HEK293 (cell line): Measurements from ENCODE around the gene ADM2.

Experiments
- CTCF ChIA-PET: fragments of 350-600 bp; formaldehyde crosslinking; extraction: SDS; loops from one replicate; lab custom pipeline; 2021; ENCODE audit warnings: antibody characterized with exemption; lab: Yijun Ruan, JAX
- POLR2A ChIA-PET: fragments of 300-600 bp; formaldehyde crosslinking; extraction: SDS; loops from one replicate; lab custom pipeline; 2020; ENCODE audit warnings: antibody characterized with exemption, inconsistent platforms; lab: Yijun Ruan, JAX
- H3K27ac ChIP-seq: fragments of 200-500 bp; sonication (Bioruptor generic); 2 replicates; pipeline ENCODE4 v1.5.1; 2014; ENCODE audit warnings: low read depth, low read length, control low read depth, inconsistent platforms; ENCODE audit errors: extremely low read depth
- H3K36me3 ChIP-seq, 2 experiments: fragments of 200-500 bp in 1 of 2; sonication (Bioruptor generic) in 1 of 2; 1 replicate in 1 of 2; 2 replicates in 1 of 2; pipeline ENCODE4 v1.5.1; 2014 to 2017; ENCODE audit warnings: inconsistent platforms in 2 of 2, low read length in 2 of 2; ENCODE audit not compliant: control insufficient read depth in 2 of 2, insufficient read depth in 1 of 2
- H3K4me1 ChIP-seq: fragments of 200-500 bp; sonication (Bioruptor generic); 2 replicates; pipeline ENCODE4 v1.5.1; 2014; ENCODE audit warnings: mild to moderate bottlenecking, low read length, inconsistent platforms; ENCODE audit not compliant: control insufficient read depth, insufficient read depth
- H3K4me3 ChIP-seq: 2 replicates; pipeline ENCODE4 v1.5.1; 2011; ENCODE audit warnings: low read depth, mild to moderate bottlenecking, control low read depth, low read length, moderate library complexity
- H3K9me3 ChIP-seq: fragments of 200-500 bp; sonication (Bioruptor generic); 2 replicates; pipeline ENCODE4 v1.5.1; 2014; ENCODE audit warnings: low read depth, low read length, inconsistent platforms; ENCODE audit not compliant: control insufficient read depth, insufficient read depth
- BCL11B ChIP-seq: fragments of 450-650 bp; formaldehyde crosslinking; IDR thresholded peaks from 2 replicates; pipeline ENCODE4 v1.5.1; 2016; ENCODE audit warnings: low read depth, missing biosample characterization, missing genetic modification characterization
- CTCF ChIP-seq: fragments of 450-650 bp; formaldehyde crosslinking; IDR thresholded peaks from 2 replicates; pipeline ENCODE4 v1.5.1; 2016; ENCODE audit warnings: missing biosample characterization, missing genetic modification characterization
- EGR2 ChIP-seq: fragments of 450-650 bp; formaldehyde crosslinking; IDR thresholded peaks from 2 replicates; pipeline ENCODE4 v1.5.1; 2016; ENCODE audit warnings: low read depth, missing biosample characterization, missing genetic modification characterization
- FEZF1 ChIP-seq: fragments of 450-650 bp; formaldehyde crosslinking; IDR thresholded peaks from 2 replicates; pipeline ENCODE4 v1.5.1; 2016; ENCODE audit warnings: missing biosample characterization, missing genetic modification characterization
- GFI1B ChIP-seq: fragments of 450-650 bp; formaldehyde crosslinking; IDR thresholded peaks from 2 replicates; pipeline ENCODE4 v1.5.1; 2016; ENCODE audit warnings: missing biosample characterization, missing genetic modification characterization
- KLF8 ChIP-seq: fragments of 450-650 bp; formaldehyde crosslinking; IDR thresholded peaks from 2 replicates; pipeline ENCODE4 v1.5.1; 2016; ENCODE audit warnings: missing biosample characterization, missing genetic modification characterization
- PBX3 ChIP-seq: sonication (generic); formaldehyde crosslinking; IDR thresholded peaks from 2 replicates; pipeline ENCODE4 v1.8.1; 2022; ENCODE audit warnings: mild to moderate bottlenecking, moderate library complexity, missing genetic modification reagents
- PRDM6 ChIP-seq: fragments of 450-650 bp; formaldehyde crosslinking; IDR thresholded peaks from 2 replicates; pipeline ENCODE4 v1.5.1; 2017; ENCODE audit warnings: missing biosample characterization, missing genetic modification characterization
- SCRT2 ChIP-seq: fragments of 450-650 bp; formaldehyde crosslinking; IDR thresholded peaks from 2 replicates; pipeline ENCODE4 v1.5.1; 2016; ENCODE audit warnings: missing biosample characterization, missing genetic modification characterization
- ZBTB1 ChIP-seq: fragments of 450-650 bp; formaldehyde crosslinking; IDR thresholded peaks from 2 replicates; pipeline ENCODE4 v1.5.1; 2016; ENCODE audit warnings: missing biosample characterization, missing genetic modification characterization
- ZBTB17 ChIP-seq: fragments of 450-650 bp; formaldehyde crosslinking; IDR thresholded peaks from 2 replicates; pipeline ENCODE4 v1.5.1; 2016; ENCODE audit warnings: missing biosample characterization, missing genetic modification characterization
- ZBTB20 ChIP-seq: fragments of 450-650 bp; formaldehyde crosslinking; IDR thresholded peaks from 2 replicates; pipeline ENCODE4 v1.5.1; 2016; ENCODE audit warnings: missing biosample characterization, missing genetic modification characterization
- ZBTB48 ChIP-seq: fragments of 450-650 bp; formaldehyde crosslinking; IDR thresholded peaks from 2 replicates; pipeline ENCODE4 v1.5.1; 2016; ENCODE audit warnings: missing biosample characterization, missing genetic modification characterization
- ZBTB7A ChIP-seq: fragments of 450-650 bp; formaldehyde crosslinking; IDR thresholded peaks from 2 replicates; pipeline ENCODE4 v1.5.1; 2016; ENCODE audit warnings: low read depth, missing biosample characterization, missing genetic modification characterization
- ZEB2 ChIP-seq: fragments of 450-650 bp; formaldehyde crosslinking; IDR thresholded peaks from 2 replicates; pipeline ENCODE4 v1.5.1; 2016; ENCODE audit warnings: missing biosample characterization, missing genetic modification characterization
- ZFP69B ChIP-seq: fragments of 450-650 bp; formaldehyde crosslinking; IDR thresholded peaks from 2 replicates; pipeline ENCODE4 v1.5.1; 2016; ENCODE audit warnings: missing biosample characterization, missing genetic modification characterization
- ZNF138 ChIP-seq: fragments of 450-650 bp; formaldehyde crosslinking; IDR thresholded peaks from 2 replicates; pipeline ENCODE4 v1.5.1; 2016; ENCODE audit warnings: missing biosample characterization, missing genetic modification characterization, borderline replicate concordance
- ZNF174 ChIP-seq: fragments of 450-650 bp; formaldehyde crosslinking; IDR thresholded peaks from 2 replicates; pipeline ENCODE4 v1.5.0; 2017; ENCODE audit warnings: missing biosample characterization, mild to moderate bottlenecking, missing genetic modification characterization
- ZNF274 ChIP-seq, 2 experiments: fragments of 200-500 bp in 1 of 2; fragments of 450-650 bp in 1 of 2; sonication (Bioruptor generic) in 1 of 2; formaldehyde crosslinking in 1 of 2; IDR thresholded peaks; 2 replicates each; pipeline versions ENCODE4 v1.5.1 to v1.6.1; 2014 to 2016; ENCODE audit warnings: borderline replicate concordance in 1 of 2, inconsistent platforms in 1 of 2, low read length in 1 of 2, missing biosample characterization in 1 of 2, missing genetic modification characterization in 1 of 2
- ZNF335 ChIP-seq: fragments of 450-650 bp; formaldehyde crosslinking; conservative IDR thresholded peaks from 2 replicates; pipeline ENCODE4 v1.5.1; 2016; ENCODE audit warnings: missing biosample characterization, missing genetic modification characterization
- ZNF548 ChIP-seq: fragments of 450-650 bp; formaldehyde crosslinking; IDR thresholded peaks from 2 replicates; pipeline ENCODE4 v1.5.1; 2016; ENCODE audit warnings: missing biosample characterization, missing genetic modification characterization
- ZNF558 ChIP-seq: fragments of 450-650 bp; formaldehyde crosslinking; IDR thresholded peaks from 2 replicates; pipeline ENCODE4 v1.5.1; 2016; ENCODE audit warnings: missing biosample characterization, missing genetic modification characterization
- ZNF596 ChIP-seq: fragments of 450-650 bp; IDR thresholded peaks from 2 replicates; pipeline ENCODE4 v1.5.0; 2018; ENCODE audit warnings: missing biosample characterization, mild to moderate bottlenecking, missing genetic modification characterization, moderate library complexity
- ZNF626 ChIP-seq: fragments of 450-650 bp; sonication (Bioruptor Pico); formaldehyde crosslinking; IDR thresholded peaks from 2 replicates; pipeline ENCODE4 v1.5.1; 2018; ENCODE audit warnings: missing biosample characterization, missing genetic modification characterization, inconsistent platforms
- ZNF629 ChIP-seq: fragments of 450-650 bp; formaldehyde crosslinking; IDR thresholded peaks from 2 replicates; pipeline ENCODE4 v1.5.1; 2017; ENCODE audit warnings: missing biosample characterization, missing genetic modification characterization
- ZNF645 ChIP-seq: fragments of 450-650 bp; formaldehyde crosslinking; IDR thresholded peaks from 2 replicates; pipeline ENCODE4; 2016; ENCODE audit warnings: missing biosample characterization, missing genetic modification characterization
- ZNF660 ChIP-seq: fragments of 450-650 bp; IDR thresholded peaks from 2 replicates; pipeline ENCODE4 v1.5.1; 2018; ENCODE audit warnings: missing biosample characterization, mild to moderate bottlenecking, missing genetic modification characterization
- ZNF704 ChIP-seq: fragments of 450-650 bp; formaldehyde crosslinking; IDR thresholded peaks from 2 replicates; pipeline ENCODE4 v1.5.1; 2016; ENCODE audit warnings: missing biosample characterization, missing genetic modification characterization
- ZNF776 ChIP-seq: fragments of 450-650 bp; formaldehyde crosslinking; IDR thresholded peaks from 2 replicates; pipeline ENCODE4 v1.5.0; 2017; ENCODE audit warnings: missing biosample characterization, missing genetic modification characterization, borderline replicate concordance
- ZNF785 ChIP-seq: fragments of 450-650 bp; formaldehyde crosslinking; IDR thresholded peaks from 2 replicates; pipeline ENCODE4 v1.5.1; 2016; ENCODE audit warnings: missing biosample characterization, missing genetic modification characterization
- ZNF792 ChIP-seq: fragments of 450-650 bp; formaldehyde crosslinking; IDR thresholded peaks from 2 replicates; pipeline ENCODE4 v1.5.1; 2016; ENCODE audit warnings: missing biosample characterization, missing genetic modification characterization
- ZSCAN23 ChIP-seq: fragments of 450-650 bp; formaldehyde crosslinking; IDR thresholded peaks from 2 replicates; pipeline ENCODE4 v1.5.1; 2016; ENCODE audit warnings: missing biosample characterization, missing genetic modification characterization

The ADM2 gene

GRCh38 chr22:50523806-50524675 is 42.7 kb downstream of the ADM2 start:
- peak overlapping the region; percentile 90; the same call in 1 of the 2 replicates for H3K27ac ChIP-seq
- H3K4me3 ChIP-seq, result peak overlapping the region; percentile 79
- ChIA-PET POLR2A (interaction anchor here (0.9 to 5.3 kb wide), 11 partner anchors 9 to 276 kb away, joined by 3 to 189 read pairs (median 19); partner anchors contain the start of genes CHKB, LMF2, NCAPH2 and SYCE3), CTCF (interaction anchor here (2.1 to 2.7 kb wide), 4 partner anchors 9 to 41 kb away, joined by 13 to 37 read pairs (median 24); partner anchors contain the start of genes LMF2, NCAPH2 and SYCE3)
- H3K9me3 ChIP-seq, result no peaks in the 10 kb centered on the region
- peaks cover 0 to 49% of the 10 kb centered on the region in 2 experiments; a peak in 2 of 3 replicates for H3K36me3 ChIP-seq
- no peaks in the 10 kb centered on the region; the same call in 1 of the 2 replicates for H3K4me1 ChIP-seq
- TF ChIP-seq ZNF138 (no peak), ZNF629 (no peak), BCL11B (tag by site-specific recombination) (no peak), ZNF645 (tag by site-specific recombination) (no peak), ZNF785 (no peak), EGR2 (tag by site-specific recombination) (no peak), ZNF548 (tag by site-specific recombination) (no peak), ZNF776 (tag by site-specific recombination) (no peak), ZBTB17 (tag by site-specific recombination) (peak; percentile 96), FEZF1 (tag by site-specific recombination) (no peak), ZSCAN23 (tag by site-specific recombination) (no peak), ZNF792 (tag by site-specific recombination) (no peak), ZNF596 (tag by site-specific recombination) (no peak), ZNF626 (tag by site-specific recombination) (no peak), ZBTB48 (tag by site-specific recombination) (no peak), SCRT2 (tag by site-specific recombination) (peak; percentile 47; the same call in 1 of the 2 replicates), ZEB2 (tag by site-specific recombination) (peak; percentile 91), PRDM6 (tag by site-specific recombination) (no peak), ZBTB1 (tag by site-specific recombination) (no peak), ZNF174 (tag by site-specific recombination) (no peak), ZNF558 (tag by site-specific recombination) (no peak), ZBTB20 (tag by site-specific recombination) (peak; percentile 43), KLF8 (tag by site-specific recombination) (no peak), CTCF (tag by site-specific recombination) (no peak), ZNF704 (tag by site-specific recombination) (no peak), ZNF335 (tag by site-specific recombination) (peak; percentile 99), ZNF274 (IDR thresholded peaks at IDR 0.05; ENCODE audit: low read length) (no peak), ZNF274 (tag by site-specific recombination; IDR thresholded peaks at IDR 0.05; ENCODE audit: borderline replicate concordance) (no peak), ZBTB7A (tag by site-specific recombination) (no peak), ZNF660 (tag by site-specific recombination) (no peak), PBX3 (CRISPR knock-in tag) (no peak), GFI1B (no peak), ZFP69B (tag by site-specific recombination) (no peak)
